Thymus (tissue), 11 donors: ENCODE measurements around the gene NT5C1B. TPM values are rescaled to one million over a fixed set of nuclear protein-coding genes. Genes with fewer than 3 reads are reported as not detected.

ENCODE experiments used
- DNase-seq, 9 donors: peaks; one replicate each; pipeline ENCODE4 v3.0.0-alpha.2; 2013; ENCODE audit warnings: low spot score in 9 of 9, low read depth in 6 of 9, missing footprints in 1 of 9
- H3K27ac ChIP-seq, 2 donors: one replicate each; pipeline ENCODE4 v1.5.1; 2013; ENCODE audit warnings: control low read depth in 1 of 2, low read depth in 1 of 2, low read length in 1 of 2, mild to moderate bottlenecking in 1 of 2, moderate library complexity in 1 of 2
- H3K27me3 ChIP-seq, 2 donors: one replicate each; pipeline ENCODE4 v1.5.1; 2013; ENCODE audit warnings: low read length in 1 of 2; ENCODE audit not compliant: control insufficient read depth in 2 of 2, insufficient read depth in 1 of 2
- H3K36me3 ChIP-seq, 2 donors: one replicate each; pipeline ENCODE4 v1.5.1; 2013; ENCODE audit warnings: low read length in 1 of 2, mild to moderate bottlenecking in 1 of 2, moderate library complexity in 1 of 2; ENCODE audit not compliant: control insufficient read depth in 2 of 2, insufficient read depth in 2 of 2
- H3K4me1 ChIP-seq, 2 donors: one replicate each; pipeline ENCODE4 v1.5.1; 2013; ENCODE audit warnings: low read length in 2 of 2; ENCODE audit not compliant: control insufficient read depth in 2 of 2, insufficient read depth in 2 of 2
- H3K4me3 ChIP-seq, 2 donors: one replicate each; pipeline ENCODE4 v1.5.1; 2013; ENCODE audit warnings: low read length in 2 of 2, control low read depth in 1 of 2, mild to moderate bottlenecking in 1 of 2
- H3K9me3 ChIP-seq, 2 donors: one replicate each; pipeline ENCODE4 v1.5.1; 2013; ENCODE audit warnings: low read length in 1 of 2, mild to moderate bottlenecking in 1 of 2; ENCODE audit not compliant: control insufficient read depth in 2 of 2, insufficient read depth in 1 of 2
- WGBS: extraction: QIAGEN DNeasy Blood & Tissue Kit; methylation state at CpG from one replicate; pipeline ENCODE4 v1.1.7; 2013; 5-methylcytosine and 5-hydroxymethylcytosine counted together
- polyA plus RNA-seq: library from polyadenylated mRNA; stranded (reverse); fragments of 200-250 nt; gene quantifications from one replicate; pipeline ENCODE4 v1.2.3, GENCODE V29; 2013
- total RNA-seq: library from RNA; stranded (reverse); fragments of 120-200 nt; gene quantifications from one replicate; pipeline ENCODE4 v1.2.4, GENCODE V29; 2013
- donor health status: healthy.

NT5C1B gene
- total and polyA plus RNA-seq, 2 donors: not detected

- WGBS: 40% methylated on average over 1 of the region's 1 CpG
- no peak for DNase-seq
- Histone ChIP-seq H3K27ac (no peak overlapping the region), H3K4me1 (no peaks in the 10 kb centered on the region), H3K36me3 (no peaks in the 10 kb centered on the region), H3K27me3 (no peaks in the 10 kb centered on the region), H3K4me3 (no peak overlapping the region), H3K9me3 (no peaks in the 10 kb centered on the region)
Measured at GRCh38 chr2:18593496-18593895, 4.1 kb upstream of the NT5C1B start.

DNA sequence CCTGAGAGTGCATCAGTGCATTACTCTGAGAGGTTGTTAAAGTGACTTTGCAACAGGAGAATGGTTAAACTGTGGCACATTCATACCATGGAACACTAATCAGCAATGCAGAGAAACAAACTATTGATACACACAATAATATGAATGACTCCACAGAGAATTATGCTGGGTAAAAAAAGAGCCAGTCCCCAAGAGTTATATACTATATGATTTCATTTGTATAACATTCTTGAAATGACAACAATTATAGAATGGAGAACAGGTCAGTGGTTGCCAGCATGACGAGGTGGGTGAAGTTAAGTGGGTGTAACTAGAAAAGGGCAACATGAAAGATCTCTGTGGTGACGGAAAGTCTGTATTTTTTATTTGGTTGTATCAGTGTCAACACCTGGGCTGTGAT is 3.0 kb upstream of the NT5C1B start:
- H3K36me3 ChIP-seq: no peaks in the 10 kb centered on the region

DNA sequence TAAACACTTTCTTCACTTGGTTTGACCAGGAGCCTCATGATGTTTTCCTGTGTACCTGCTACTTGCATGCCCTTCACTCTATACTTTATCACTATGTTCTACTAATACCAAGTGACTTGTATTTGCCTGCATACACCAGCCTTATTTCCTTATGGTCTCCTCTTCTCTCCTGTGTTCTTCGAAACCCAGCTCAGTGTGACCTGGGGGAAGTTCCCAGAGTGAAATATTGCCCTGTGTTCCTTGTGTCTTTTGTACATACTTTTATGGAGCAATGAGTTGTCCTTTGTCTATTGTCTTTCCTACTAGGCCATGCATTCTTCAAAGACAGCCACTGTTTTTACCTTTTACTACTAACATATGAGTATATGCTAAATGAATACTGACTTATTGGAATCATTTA is 567 bp downstream of the NT5C1B start:
- Histone ChIP-seq H3K36me3 (no peaks in the 10 kb centered on the region), H3K4me3 (no peak overlapping the region), H3K27ac (no peak overlapping the region), H3K27me3 (no peaks in the 10 kb centered on the region), H3K9me3 (peaks cover 2 to 11% of the 10 kb centered on the region in 2 donors), H3K4me1 (no peaks in the 10 kb centered on the region)
- 100% methylated on average over 1 of the region's 1 CpG for WGBS
- DNase-seq: no peak

More for the DNA sequence above, 3.0 kb upstream of the NT5C1B start:
- no peak overlapping the region for H3K4me3 ChIP-seq
- H3K4me1 ChIP-seq: no peaks in the 10 kb centered on the region
- no peaks in the 10 kb centered on the region for H3K27me3 ChIP-seq
- H3K27ac ChIP-seq: no peak overlapping the region
- H3K9me3 ChIP-seq: no peaks in the 10 kb centered on the region
- 94% methylated on average over 2 of the region's 2 CpGs for WGBS
- DNase-seq: no peak

DNA sequence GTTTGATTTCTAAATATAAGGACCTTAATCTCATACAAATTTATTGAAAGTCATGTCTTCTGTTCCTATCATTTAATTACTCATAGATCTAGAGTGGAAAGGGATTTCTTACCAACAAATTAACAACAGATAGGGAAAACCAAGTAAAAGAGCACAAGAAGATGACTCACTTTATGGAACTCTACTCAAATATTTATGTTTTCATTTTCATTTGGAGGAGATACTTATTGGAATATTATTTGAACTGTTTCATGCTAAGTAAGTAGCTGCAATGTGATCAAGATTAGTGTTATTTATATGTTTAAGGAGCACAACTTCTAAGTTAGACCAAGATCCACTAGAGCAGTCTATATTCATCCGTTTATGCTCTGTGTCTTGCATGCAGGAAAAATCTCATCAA is 1.3 kb downstream of the NT5C1B start:
- Histone ChIP-seq H3K4me3 (no peak overlapping the region), H3K36me3 (no peaks in the 10 kb centered on the region), H3K27ac (no peak overlapping the region), H3K27me3 (no peaks in the 10 kb centered on the region), H3K9me3 (peaks cover 2 to 12% of the 10 kb centered on the region in 2 donors), H3K4me1 (no peaks in the 10 kb centered on the region)
- WGBS: 95% methylated on average over 1 of the region's 1 CpG
- no peak for DNase-seq

GRCh38 chr2:18585526-18585925 is 3.8 kb downstream of the NT5C1B start:
- H3K4me3 ChIP-seq: no peak overlapping the region
- peaks cover 2 to 12% of the 10 kb centered on the region in 2 donors for H3K9me3 ChIP-seq
- H3K27me3 ChIP-seq: no peaks in the 10 kb centered on the region
- no peak for DNase-seq
- no peaks in the 10 kb centered on the region for H3K4me1 ChIP-seq
- WGBS: 97% methylated on average over 3 of the region's 3 CpGs
- no peak overlapping the region for H3K27ac ChIP-seq
- no peaks in the 10 kb centered on the region for H3K36me3 ChIP-seq

GRCh38 chr2:18584608-18584954 is 4.8 kb downstream of the NT5C1B start:
- WGBS: 91% methylated on average over 32 of the region's 32 CpGs
- Histone ChIP-seq H3K4me1 (no peaks in the 10 kb centered on the region), H3K36me3 (no peaks in the 10 kb centered on the region), H3K27me3 (no peaks in the 10 kb centered on the region), H3K4me3 (no peak overlapping the region), H3K27ac (no peak overlapping the region), H3K9me3 (peaks cover 2 to 12% of the 10 kb centered on the region in 2 donors)
- no peak for DNase-seq

DNA sequence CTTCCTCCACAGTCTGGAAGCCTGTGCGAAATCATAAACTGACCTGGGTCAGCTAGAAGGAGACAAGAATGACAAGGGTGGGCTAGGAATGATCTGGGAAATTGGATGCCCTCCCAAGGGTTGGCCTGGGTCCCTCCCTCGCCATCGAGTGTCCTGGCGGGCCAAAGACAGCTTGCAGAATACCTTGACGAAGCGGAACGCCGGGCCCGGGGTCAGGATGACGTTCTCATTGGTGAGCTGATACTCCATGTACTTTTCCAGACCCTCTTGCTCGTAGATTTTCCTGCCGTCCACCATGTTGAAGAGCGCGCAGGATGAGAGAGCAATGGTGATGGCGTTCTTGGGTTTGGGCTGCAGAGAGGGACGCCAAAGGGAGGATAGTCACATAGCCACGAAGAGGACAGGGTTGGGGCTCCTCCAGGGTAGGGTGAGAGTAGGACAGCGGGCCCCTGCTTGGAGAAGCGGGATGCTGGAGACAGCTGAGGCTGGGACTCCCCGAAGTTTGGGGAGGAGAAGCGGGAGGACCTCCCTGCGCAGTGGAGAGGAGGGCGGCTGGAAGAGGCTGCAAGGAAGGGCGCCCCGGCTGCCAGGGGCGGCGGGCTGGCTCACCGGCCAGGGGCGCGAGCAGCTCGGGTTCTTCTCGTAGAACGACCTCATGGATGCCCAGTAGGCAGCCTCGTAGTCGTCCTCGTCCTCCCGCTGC is 5.3 kb downstream of the NT5C1B start:
- no peaks in the 10 kb centered on the region for H3K27me3 ChIP-seq
- no peak for DNase-seq
- no peak overlapping the region for H3K27ac ChIP-seq
- peaks cover 2 to 12% of the 10 kb centered on the region in 2 donors for H3K9me3 ChIP-seq
- no peaks in the 10 kb centered on the region for H3K36me3 ChIP-seq
- no peak overlapping the region for H3K4me3 ChIP-seq
- WGBS: 95% methylated on average over 37 of the region's 37 CpGs
- H3K4me1 ChIP-seq: no peaks in the 10 kb centered on the region

GRCh38 chr2:18580606-18581005 is 8.8 kb downstream of the NT5C1B start:
- Histone ChIP-seq H3K27me3 (no peaks in the 10 kb centered on the region), H3K4me3 (no peak overlapping the region), H3K27ac (no peak overlapping the region), H3K4me1 (no peaks in the 10 kb centered on the region), H3K36me3 (no peaks in the 10 kb centered on the region), H3K9me3 (peaks cover 0 to 12% of the 10 kb centered on the region in 2 donors)
- no peak for DNase-seq
- 98% methylated on average over 3 of the region's 3 CpGs for WGBS

GRCh38 chr2:18578033-18578432 is 11.3 kb downstream of the NT5C1B start:
- H3K27ac ChIP-seq: no peak overlapping the region
- H3K4me1 ChIP-seq: no peaks in the 10 kb centered on the region
- H3K27me3 ChIP-seq: no peaks in the 10 kb centered on the region
- H3K4me3 ChIP-seq: no peak overlapping the region
- no peaks in the 10 kb centered on the region for H3K36me3 ChIP-seq
- no peak for DNase-seq
- H3K9me3 ChIP-seq: no peaks in the 10 kb centered on the region
